Breast epithelium (tissue), 4 donors: Measurements from ENCODE around the gene ADH4. TPM values are rescaled to one million over a fixed set of nuclear protein-coding genes. Genes with fewer than 3 reads are reported as not detected.

ENCODE experiments used
- DNase-seq, 2 donors: peaks; one replicate each; pipeline ENCODE4 v3.0.0-alpha.2; 2019; ENCODE audit warnings: low spot score in 2 of 2
- H3K27ac ChIP-seq, 2 donors: fragments of 200-600 bp; sonication (generic) in 1 of 2; one replicate each; pipeline ENCODE4 v1.5.1; 2016 to 2019; ENCODE audit warnings: mild to moderate bottlenecking in 1 of 2
- H3K27me3 ChIP-seq, 2 donors: fragments of 200-600 bp; sonication (generic) in 1 of 2; one replicate each; pipeline versions ENCODE4 v1.5.1 to v1.6.0; 2017 to 2019; ENCODE audit warnings: control low read depth in 1 of 2, mild to moderate bottlenecking in 1 of 2
- H3K36me3 ChIP-seq: fragments of 200-600 bp; one replicate; pipeline ENCODE4 v1.5.1; 2019
- H3K4me1 ChIP-seq, 2 donors: fragments of 200-600 bp; sonication (generic); one replicate each; pipeline ENCODE4 v1.5.1; 2016 to 2019; ENCODE audit warnings: control low read depth in 1 of 2
- H3K4me3 ChIP-seq, 3 donors: fragments of 200-600 bp; sonication (generic); 1 replicate in 2 of 3; 2 replicates in 1 of 3; pipeline ENCODE4 v1.5.1; 2016 to 2019; ENCODE audit warnings: mild to moderate bottlenecking in 3 of 3, moderate library complexity in 2 of 3
- H3K9me3 ChIP-seq, 2 donors: fragments of 200-600 bp; sonication (generic) in 1 of 2; one replicate each; pipeline ENCODE4 v1.5.1; 2016 to 2019; ENCODE audit warnings: control low read depth in 1 of 2
- CTCF ChIP-seq, 3 donors: fragments of 450-650 bp; IDR thresholded peaks; one replicate each; pipeline ENCODE4 v1.5.1; 2016 to 2017; ENCODE audit warnings: antibody characterized with exemption in 3 of 3, mild to moderate bottlenecking in 3 of 3, moderate library complexity in 3 of 3
- POLR2A ChIP-seq: fragments of 450-650 bp; IDR thresholded peaks from one replicate; pipeline ENCODE4 v1.6.1; 2016; ENCODE audit warnings: antibody characterized with exemption, mild to moderate bottlenecking, moderate library complexity
- POLR2AphosphoS5 ChIP-seq, 3 donors: sonication (generic); formaldehyde crosslinking; IDR thresholded peaks; one replicate each; pipeline ENCODE4 v1.6.1; 2017; ENCODE audit warnings: antibody characterized with exemption in 3 of 3
- intact Hi-C: fragments of 100-400 bp; cut with DNase I; formaldehyde crosslinking; loops from one replicate; pipeline ENCODE4 v1.15.1; 2023; ENCODE audit warnings: low total_unique reads
- total RNA-seq, 3 donors: library from RNA; depleted of rRNA; stranded (reverse); fragments of >200 nt; gene quantifications; one replicate each; pipeline ENCODE4 v1.1.0, GENCODE V29; 2016

The ADH4 gene
- total RNA-seq, 3 donors from 2014 or later, result 0.48 to 27.5 (median 7.9) TPM

GRCh38 chr4:99151995-99152394 lies 7.9 kb upstream of the ADH4 start:
- no peak for DNase-seq
- no peak for TF ChIP-seq POLR2AphosphoS5 (IDR thresholded peaks at IDR 0.05)
- no peak for TF ChIP-seq CTCF (IDR thresholded peaks at IDR 0.05)
- no peak for TF ChIP-seq POLR2A
- intact Hi-C loops, result no loop called here
- H3K9me3 ChIP-seq, result no peaks in the 10 kb centered on the region
- no peaks in the 10 kb centered on the region for H3K4me1 ChIP-seq
- H3K36me3 ChIP-seq, result no peaks in the 10 kb centered on the region
- H3K27ac ChIP-seq, result no peak overlapping the region
- H3K27me3 ChIP-seq, result no peaks in the 10 kb centered on the region
- H3K4me3 ChIP-seq, result no peak overlapping the region

GRCh38 chr4:99151452-99151851 lies 7.4 kb upstream of the ADH4 start:
- no peaks in the 10 kb centered on the region for H3K36me3 ChIP-seq
- no peak for TF ChIP-seq CTCF (IDR thresholded peaks at IDR 0.05)
- no peak for TF ChIP-seq POLR2A
- TF ChIP-seq POLR2AphosphoS5 (IDR thresholded peaks at IDR 0.05), result no peak
- no peak for DNase-seq
- no peaks in the 10 kb centered on the region for H3K9me3 ChIP-seq
- H3K27ac ChIP-seq, result no peak overlapping the region
- H3K27me3 ChIP-seq, result no peaks in the 10 kb centered on the region
- no peak overlapping the region for H3K4me3 ChIP-seq
- intact Hi-C loops, result no loop called here
- H3K4me1 ChIP-seq, result no peaks in the 10 kb centered on the region

GRCh38 chr4:99149426-99150019 lies 5.4 kb upstream of the ADH4 start:
- no peaks in the 10 kb centered on the region for H3K27me3 ChIP-seq
- no peak for DNase-seq
- no peak overlapping the region for H3K27ac ChIP-seq
- TF ChIP-seq POLR2AphosphoS5 (IDR thresholded peaks at IDR 0.05), result no peak
- no peak for TF ChIP-seq POLR2A
- TF ChIP-seq CTCF (IDR thresholded peaks at IDR 0.05), result no peak
- H3K4me3 ChIP-seq, result no peak overlapping the region
- no peaks in the 10 kb centered on the region for H3K36me3 ChIP-seq
- intact Hi-C loops, result no loop called here
- H3K4me1 ChIP-seq, result no peaks in the 10 kb centered on the region
- H3K9me3 ChIP-seq, result no peaks in the 10 kb centered on the region

GRCh38 chr4:99148550-99148949 lies 4.5 kb upstream of the ADH4 start:
- H3K27ac ChIP-seq, result no peak overlapping the region
- H3K27me3 ChIP-seq, result no peaks in the 10 kb centered on the region
- H3K36me3 ChIP-seq, result no peaks in the 10 kb centered on the region
- no peak for DNase-seq
- H3K4me3 ChIP-seq, result no peak overlapping the region
- no peak for TF ChIP-seq CTCF (IDR thresholded peaks at IDR 0.05)
- TF ChIP-seq POLR2AphosphoS5 (IDR thresholded peaks at IDR 0.05), result no peak
- TF ChIP-seq POLR2A, result no peak
- no peaks in the 10 kb centered on the region for H3K9me3 ChIP-seq
- H3K4me1 ChIP-seq, result no peaks in the 10 kb centered on the region
- intact Hi-C loops, result no loop called here

GRCh38 chr4:99144587-99144986 lies 490 bp upstream of the ADH4 start:
- no peak for TF ChIP-seq CTCF (IDR thresholded peaks at IDR 0.05)
- TF ChIP-seq POLR2AphosphoS5 (IDR thresholded peaks at IDR 0.05), result no peak
- TF ChIP-seq POLR2A, result no peak

More at GRCh38 chr4:99144587-99144986, 490 bp upstream of the ADH4 start:
- H3K4me3 ChIP-seq, result no peak overlapping the region
- H3K27me3 ChIP-seq, result no peaks in the 10 kb centered on the region
- no peaks in the 10 kb centered on the region for H3K9me3 ChIP-seq
- no peak for DNase-seq
- H3K36me3 ChIP-seq, result no peaks in the 10 kb centered on the region
- intact Hi-C loops, result no loop called here
- no peak overlapping the region for H3K27ac ChIP-seq
- H3K4me1 ChIP-seq, result no peaks in the 10 kb centered on the region
